GM19193 (cell line): ENCODE data around the gene GULP1.

Experiments used
- POLR2A ChIP-seq: IDR thresholded peaks from 4 replicates; pipeline ENCODE4 v1.6.1; 2011; ENCODE audit not compliant: insufficient read depth, insufficient read length; ENCODE audit errors: extremely low read depth

Gene GULP1

DNA sequence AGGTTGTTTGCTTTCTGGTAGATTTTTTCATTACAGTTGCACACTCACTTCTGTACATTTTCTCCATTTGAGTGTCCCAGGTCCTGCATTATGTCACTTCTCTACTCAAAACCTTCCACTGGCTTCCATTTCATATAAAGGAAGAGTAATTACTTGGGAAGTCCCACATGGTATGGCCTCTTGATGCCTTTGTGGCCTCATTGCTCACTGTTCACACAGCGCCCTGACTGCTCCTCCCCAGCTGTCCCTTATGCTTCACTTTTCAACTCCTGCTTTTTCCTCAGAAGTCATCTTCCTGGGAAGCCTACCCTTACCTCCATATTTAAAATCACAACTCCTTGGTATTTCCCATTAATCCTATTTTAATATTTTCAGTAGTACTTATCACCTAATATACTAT is 24.7 kb downstream of the GULP1 start:
- no peak for TF ChIP-seq POLR2A

DNA sequence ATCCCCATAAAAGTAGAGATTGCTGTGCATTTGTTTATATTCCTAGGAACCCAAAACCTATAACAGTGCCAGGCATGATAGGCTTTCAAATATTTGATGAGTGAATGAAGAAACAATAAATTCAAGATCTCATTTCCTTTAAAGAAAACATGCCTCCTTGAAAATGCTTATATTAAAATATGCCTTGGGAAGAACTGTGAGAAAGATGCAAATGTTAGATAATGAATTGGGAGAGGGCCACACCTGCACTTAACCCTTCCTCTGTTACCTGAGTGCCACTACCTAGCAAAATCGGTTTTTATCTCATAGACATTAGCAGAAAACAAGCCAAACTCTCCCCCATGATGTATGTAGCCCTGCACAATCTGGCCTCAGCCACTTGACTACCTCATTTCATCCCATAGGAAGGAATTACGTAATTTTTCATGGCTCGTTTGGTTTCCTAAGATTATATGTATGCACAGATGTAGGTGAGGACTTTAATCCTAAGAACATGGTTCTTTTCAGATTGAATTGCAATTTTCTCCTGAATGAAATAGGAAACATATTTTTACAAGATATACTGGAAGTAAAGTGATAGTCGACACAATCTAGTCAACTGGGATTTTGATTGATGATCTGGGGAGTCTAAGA is 25.2 kb downstream of the GULP1 start:
- TF ChIP-seq POLR2A = no peak

GRCh38 chr2:188318161-188318749 is 26.6 kb downstream of the GULP1 start:
- no peak for TF ChIP-seq POLR2A

GRCh38 chr2:188319838-188320237 is 28.2 kb downstream of the GULP1 start:
- TF ChIP-seq POLR2A = no peak

GRCh38 chr2:188320861-188321260 is 29.2 kb downstream of the GULP1 start:
- no peak for TF ChIP-seq POLR2A

- TF ChIP-seq POLR2A = no peak
Observed at GRCh38 chr2:188322569-188323551, 31.2 kb downstream of the GULP1 start.

DNA sequence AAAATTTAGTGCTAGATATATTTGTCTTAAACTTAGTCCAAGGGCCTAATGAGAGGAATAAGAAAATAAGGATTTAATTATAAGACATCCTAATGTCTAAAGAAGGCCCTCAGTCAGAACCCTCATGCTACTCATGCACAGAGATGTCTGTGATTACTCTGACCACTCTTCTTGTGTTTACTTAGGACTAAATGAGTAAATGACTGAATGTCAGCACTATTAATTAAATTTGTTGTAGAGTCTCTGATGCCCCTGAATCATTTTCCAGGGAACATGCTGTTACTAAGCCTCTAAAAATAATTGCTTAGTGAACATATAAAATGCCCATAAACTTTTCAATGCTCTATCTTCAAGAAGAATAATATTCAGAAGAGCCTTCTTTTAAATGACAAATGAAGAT is 32.4 kb downstream of the GULP1 start:
- no peak for TF ChIP-seq POLR2A

DNA sequence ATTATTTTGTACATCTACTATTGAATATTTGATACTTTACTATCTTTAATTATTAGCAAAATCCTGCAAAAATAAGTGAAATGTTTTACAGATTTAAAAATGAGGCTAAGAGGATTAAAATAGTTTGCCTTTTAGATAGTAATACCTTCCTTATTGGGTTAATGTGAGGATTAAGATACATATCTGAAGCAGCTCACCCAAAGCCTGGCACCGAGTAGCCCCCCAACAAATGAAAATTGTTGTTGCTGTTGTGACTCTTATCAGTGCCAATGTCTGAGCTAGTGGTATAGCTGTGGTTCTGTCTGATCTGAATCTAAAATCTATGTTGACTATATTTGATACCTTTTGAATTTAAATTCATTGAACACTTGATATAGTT is 34.6 kb downstream of the GULP1 start:
- TF ChIP-seq POLR2A = no peak

GRCh38 chr2:188326669-188327301 is 35.1 kb downstream of the GULP1 start:
- no peak for TF ChIP-seq POLR2A

DNA sequence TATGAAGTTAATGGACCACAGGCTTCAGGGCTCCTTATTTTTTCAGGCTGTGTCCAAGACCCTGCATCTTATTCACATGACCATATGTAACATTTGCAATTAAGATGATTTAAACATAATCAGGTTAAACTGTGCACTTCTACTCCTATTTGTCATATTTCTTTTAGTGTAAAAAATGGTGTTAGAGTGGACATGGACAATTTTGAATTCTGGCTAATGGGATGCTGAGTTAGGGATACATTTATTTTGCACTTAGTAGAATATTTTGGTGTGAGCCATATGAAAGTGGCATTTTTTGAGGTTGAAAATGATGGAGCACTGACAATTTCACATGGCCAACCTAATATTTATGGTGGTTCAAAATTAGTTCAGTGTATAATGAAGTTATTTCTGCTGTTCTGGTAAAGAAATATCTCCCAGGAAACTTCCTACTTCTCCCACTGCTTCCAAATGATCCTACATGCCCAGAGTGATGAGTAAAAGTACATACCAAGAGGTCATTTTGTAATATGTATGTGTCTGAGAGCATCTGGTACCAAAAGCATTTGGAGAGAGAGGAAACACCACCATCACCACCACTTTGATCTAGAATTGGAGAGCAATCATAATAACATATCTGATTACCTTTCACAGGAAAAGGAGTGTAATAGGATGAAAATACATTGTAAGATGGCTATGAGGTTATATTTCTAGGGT is 36.0 kb downstream of the GULP1 start:
- no peak for TF ChIP-seq POLR2A

- TF ChIP-seq POLR2A = no peak
Observed at GRCh38 chr2:188328419-188328818, 36.7 kb downstream of the GULP1 start.

- TF ChIP-seq POLR2A = no peak
Observed at GRCh38 chr2:188330316-188331053, 38.8 kb downstream of the GULP1 start.

DNA sequence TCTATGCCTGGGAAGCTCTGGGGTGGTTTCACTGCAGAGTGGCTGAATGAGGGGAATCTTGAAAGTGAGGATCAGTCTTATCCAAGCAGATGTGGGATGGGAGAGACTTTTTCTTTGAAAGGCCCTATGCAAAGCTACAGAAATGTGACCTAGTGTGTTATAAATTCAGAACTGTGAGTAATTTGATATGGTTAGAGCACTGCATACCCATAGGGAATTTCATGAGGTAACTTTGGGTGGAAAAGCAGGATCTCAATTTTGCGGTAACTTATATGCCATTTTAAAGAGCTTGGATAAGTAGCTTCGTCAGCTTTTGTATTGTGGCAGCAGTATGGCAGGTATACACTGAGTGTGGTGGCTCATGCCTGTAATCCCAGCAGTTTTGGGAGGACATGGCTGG is 40.9 kb downstream of the GULP1 start:
- TF ChIP-seq POLR2A = no peak
